T-helper 1 cell treated with Interleukin-12 subunit alpha and Interleukin-12 subunit beta and Interleukin-4 antibody, amounts not matched to agents 30 μg/mL and 1 μg/mL, for 36 hours (primary cell): ENCODE data around the gene PSEN2.

Experiments used
- H3K27ac Mint-ChIP-seq: one replicate; pipeline ENCODE4 v1.8.0; 2021; ENCODE audit warnings: mild to moderate bottlenecking, mixed read lengths
- H3K27me3 Mint-ChIP-seq: one replicate; pipeline ENCODE4 v1.8.0; 2021; ENCODE audit warnings: low read depth, mixed read lengths
- H3K36me3 Mint-ChIP-seq: one replicate; pipeline ENCODE4 v1.8.0; 2021; ENCODE audit warnings: low read depth, mixed read lengths
- H3K4me1 Mint-ChIP-seq: one replicate; pipeline ENCODE4 v1.8.0; 2021; ENCODE audit warnings: low read depth, mixed read lengths
- H3K4me3 Mint-ChIP-seq: one replicate; pipeline ENCODE4 v1.8.0; 2021; ENCODE audit warnings: mild to moderate bottlenecking, moderate library complexity, mixed read lengths
- H3K9me3 Mint-ChIP-seq: one replicate; pipeline ENCODE4 v1.8.0; 2021; ENCODE audit warnings: mixed read lengths

Gene PSEN2

GRCh38 chr1:226873771-226874578 is 3.6 kb downstream of the PSEN2 start:
- H3K4me3 Mint-ChIP-seq: no peak overlapping the region
- peaks cover 19% of the 10 kb centered on the region for H3K4me1 Mint-ChIP-seq
- H3K27ac Mint-ChIP-seq: no peak overlapping the region
- H3K9me3 Mint-ChIP-seq: no peaks in the 10 kb centered on the region
- H3K36me3 Mint-ChIP-seq: peaks cover 6% of the 10 kb centered on the region
- H3K27me3 Mint-ChIP-seq: no peaks in the 10 kb centered on the region

DNA sequence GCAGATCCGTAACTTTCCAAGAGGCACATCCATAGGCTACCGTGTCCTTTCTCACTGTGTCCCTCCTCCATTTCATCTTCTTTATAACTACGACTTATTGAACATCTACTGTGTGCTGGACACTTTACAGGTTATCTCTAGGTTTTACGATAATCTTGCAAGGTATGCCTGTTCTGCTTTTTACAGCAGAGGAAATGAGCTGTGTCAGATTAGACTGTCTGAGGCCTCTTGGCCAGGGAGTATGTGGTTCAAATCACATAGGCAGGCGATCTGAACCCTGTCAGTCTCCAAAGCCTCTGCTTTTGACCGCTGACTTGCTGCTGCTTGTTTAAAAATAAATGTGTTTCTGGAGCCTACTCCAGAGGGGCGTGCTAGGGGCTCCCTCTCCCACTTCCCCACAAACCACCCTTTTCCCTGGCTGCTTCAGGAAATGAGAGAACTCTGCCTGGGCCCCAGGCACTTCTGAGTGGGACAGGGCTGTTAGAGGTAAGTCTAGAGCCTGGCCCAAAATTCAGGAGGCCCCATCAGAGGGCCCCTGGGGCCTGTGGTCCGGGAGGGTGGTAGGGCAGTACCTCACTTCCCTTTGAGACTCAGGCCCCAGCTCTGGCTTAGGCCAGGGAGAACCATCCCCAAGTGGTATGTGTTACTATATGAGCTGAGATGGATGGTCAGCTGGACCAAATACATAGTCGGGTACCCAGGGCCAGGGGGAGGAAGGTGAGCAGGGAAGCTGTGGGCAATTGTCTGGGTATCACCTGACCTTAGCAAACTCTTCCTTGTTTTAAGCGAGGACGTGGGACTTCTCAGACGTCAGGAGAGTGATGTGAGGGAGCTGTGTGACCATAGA is 4.4 kb downstream of the PSEN2 start:
- Mint-ChIP-seq H3K4me3 (no peak overlapping the region), H3K36me3 (peaks cover 8% of the 10 kb centered on the region), H3K9me3 (no peaks in the 10 kb centered on the region), H3K4me1 (peaks cover 19% of the 10 kb centered on the region), H3K27me3 (no peaks in the 10 kb centered on the region), H3K27ac (no peak overlapping the region)

DNA sequence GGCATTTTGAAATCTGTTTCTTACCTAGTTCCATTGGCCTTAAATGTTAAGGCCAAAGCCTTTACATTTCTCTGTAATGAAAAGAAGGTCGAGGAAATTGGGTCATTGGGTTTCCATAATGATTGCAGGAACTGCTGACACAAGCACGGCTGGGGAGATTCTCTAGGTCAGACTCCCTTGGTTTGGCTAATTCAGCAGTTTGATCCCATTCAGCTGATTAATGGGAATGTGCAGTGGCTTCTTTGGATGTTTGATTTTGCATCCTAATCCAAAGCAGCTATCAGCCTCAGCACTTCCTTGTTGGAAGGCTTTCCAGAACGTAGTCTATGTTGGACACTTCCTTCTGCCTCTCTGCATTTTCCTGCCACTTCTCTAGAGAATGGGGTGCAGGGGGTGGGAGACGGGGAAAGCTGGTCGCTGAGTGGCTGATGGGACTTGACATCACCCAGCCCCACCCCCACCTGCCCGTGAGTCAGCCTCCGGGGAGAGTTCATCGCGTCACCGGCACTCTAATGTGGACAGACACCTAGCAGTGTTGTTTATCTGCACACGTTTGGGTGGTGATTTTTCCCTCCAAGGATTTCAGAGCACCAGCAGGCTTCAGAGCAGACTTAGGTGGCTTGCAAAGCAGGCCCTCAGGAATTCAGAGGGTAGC is 5.4 kb downstream of the PSEN2 start:
- H3K36me3 Mint-ChIP-seq: peaks cover 10% of the 10 kb centered on the region

GRCh38 chr1:226877669-226878068 is 7.3 kb downstream of the PSEN2 start:
- peaks cover 15% of the 10 kb centered on the region for H3K4me1 Mint-ChIP-seq

More for the DNA sequence above, 5.4 kb downstream of the PSEN2 start:
- no peak overlapping the region for H3K27ac Mint-ChIP-seq
- no peaks in the 10 kb centered on the region for H3K27me3 Mint-ChIP-seq
- H3K4me3 Mint-ChIP-seq: no peak overlapping the region
- H3K4me1 Mint-ChIP-seq: peaks cover 16% of the 10 kb centered on the region
- H3K9me3 Mint-ChIP-seq: no peaks in the 10 kb centered on the region

GRCh38 chr1:226880372-226881287 is 10.2 kb downstream of the PSEN2 start:
- no peaks in the 10 kb centered on the region for H3K9me3 Mint-ChIP-seq
- H3K36me3 Mint-ChIP-seq: peaks cover 19% of the 10 kb centered on the region
- H3K27me3 Mint-ChIP-seq: no peaks in the 10 kb centered on the region
- H3K27ac Mint-ChIP-seq: peak overlapping the region; percentile 11
- peaks cover 39% of the 10 kb centered on the region for H3K4me1 Mint-ChIP-seq
- H3K4me3 Mint-ChIP-seq: no peak overlapping the region

More at GRCh38 chr1:226877669-226878068, 7.3 kb downstream of the PSEN2 start:
- Mint-ChIP-seq H3K9me3 (no peaks in the 10 kb centered on the region), H3K27ac (no peak overlapping the region), H3K27me3 (no peaks in the 10 kb centered on the region), H3K4me3 (no peak overlapping the region), H3K36me3 (peaks cover 17% of the 10 kb centered on the region)

DNA sequence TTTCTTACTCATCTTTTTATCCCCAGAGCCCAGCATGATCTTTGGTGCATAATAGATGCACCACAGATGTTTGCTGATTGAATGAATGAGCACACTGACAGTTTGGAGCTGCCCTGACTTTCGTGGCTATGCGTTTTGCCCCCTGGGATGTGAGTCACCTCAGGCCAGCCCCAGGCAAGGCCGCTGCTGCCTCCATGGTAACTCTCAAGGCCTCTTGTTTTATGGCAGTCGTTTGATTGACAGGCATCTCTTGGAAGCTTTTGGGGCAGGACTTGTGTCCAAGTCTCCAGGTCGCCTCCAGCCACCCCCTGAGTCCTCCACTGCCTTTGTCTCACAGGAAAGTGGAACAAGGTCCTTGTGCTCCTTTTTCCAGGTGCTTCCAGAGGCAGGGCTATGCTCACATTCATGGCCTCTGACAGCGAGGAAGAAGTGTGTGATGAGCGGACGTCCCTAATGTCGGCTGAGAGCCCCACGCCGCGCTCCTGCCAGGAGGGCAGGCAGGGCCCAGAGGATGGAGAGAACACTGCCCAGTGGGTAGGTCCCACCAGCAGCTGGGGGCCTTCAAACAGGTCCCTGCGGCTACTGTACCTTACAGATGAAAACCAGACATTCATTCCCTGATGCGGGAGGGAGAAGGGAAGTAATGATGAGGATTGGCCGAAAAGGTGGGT is 11.2 kb downstream of the PSEN2 start:
- Mint-ChIP-seq H3K27ac (peak overlapping the region; percentile 90), H3K36me3 (peaks cover 25% of the 10 kb centered on the region), H3K27me3 (no peaks in the 10 kb centered on the region), H3K4me3 (peak overlapping the region; percentile 66), H3K9me3 (no peaks in the 10 kb centered on the region), H3K4me1 (peaks cover 48% of the 10 kb centered on the region)

DNA sequence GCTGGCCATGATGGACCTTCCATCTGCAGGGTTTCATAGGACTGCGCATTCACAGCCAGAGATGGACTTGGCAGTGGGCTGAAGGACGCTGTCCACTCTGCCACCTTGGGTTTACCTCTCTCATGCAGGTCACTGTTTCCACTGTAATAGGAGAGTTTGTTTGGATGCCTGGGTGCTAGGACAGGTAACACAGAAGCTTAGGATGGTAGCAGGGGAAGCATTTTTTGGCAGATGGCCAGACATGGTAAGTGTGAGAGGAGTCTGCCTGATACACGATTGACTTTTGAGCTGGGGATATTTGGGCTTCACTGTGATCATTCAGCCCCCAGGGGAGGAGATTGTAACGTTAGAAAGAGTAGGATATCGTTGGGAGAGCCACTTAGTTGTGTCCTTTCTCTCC is 11.8 kb downstream of the PSEN2 start:
- H3K4me3 Mint-ChIP-seq: peak overlapping the region; percentile 66
- no peaks in the 10 kb centered on the region for H3K27me3 Mint-ChIP-seq
- peaks cover 48% of the 10 kb centered on the region for H3K4me1 Mint-ChIP-seq
- H3K9me3 Mint-ChIP-seq: no peaks in the 10 kb centered on the region
- H3K36me3 Mint-ChIP-seq: peaks cover 21% of the 10 kb centered on the region
- peak overlapping the region; percentile 90 for H3K27ac Mint-ChIP-seq

DNA sequence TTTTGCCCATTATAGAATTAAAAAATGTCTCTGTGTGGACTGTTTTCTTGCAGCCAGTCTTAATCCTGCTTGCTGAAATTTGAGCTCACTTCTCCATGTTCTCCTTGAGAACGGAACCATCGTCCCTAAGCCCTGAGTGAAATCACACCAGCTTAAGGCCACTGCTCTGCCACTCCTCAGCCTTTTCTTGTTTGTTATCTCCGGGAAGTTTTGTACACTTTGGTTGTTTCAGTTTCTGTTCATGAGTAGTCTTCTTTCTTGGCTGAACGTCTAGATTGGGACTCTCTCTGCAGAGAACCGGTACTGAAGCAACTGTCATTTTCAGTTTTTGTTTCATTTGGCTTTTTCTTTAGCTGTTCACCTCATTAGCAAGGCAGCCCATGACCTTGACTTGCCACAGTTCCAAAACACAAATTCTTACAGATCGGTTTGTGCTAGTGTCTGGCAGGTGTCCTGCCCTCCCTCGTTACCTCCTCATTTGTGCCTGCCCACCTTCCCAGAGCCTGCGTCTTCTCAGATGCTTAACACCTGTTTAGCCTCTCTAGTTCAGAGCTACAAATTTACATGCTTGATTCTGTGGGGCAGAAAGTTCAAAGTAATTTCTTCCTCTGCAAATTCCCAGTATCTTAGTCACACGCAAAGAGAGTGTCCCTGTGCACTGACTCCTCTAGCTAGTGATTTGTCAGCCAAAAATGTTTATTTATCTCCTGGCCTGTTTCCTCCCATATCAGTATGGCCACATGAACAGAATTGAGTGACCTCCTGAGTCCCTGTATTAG is 12.4 kb downstream of the PSEN2 start:
- H3K4me1 Mint-ChIP-seq: peaks cover 48% of the 10 kb centered on the region
- no peaks in the 10 kb centered on the region for H3K27me3 Mint-ChIP-seq
- no peaks in the 10 kb centered on the region for H3K9me3 Mint-ChIP-seq
- H3K36me3 Mint-ChIP-seq: peaks cover 21% of the 10 kb centered on the region
- peak overlapping the region; percentile 66 for H3K4me3 Mint-ChIP-seq
- peak overlapping the region; percentile 90 for H3K27ac Mint-ChIP-seq

DNA sequence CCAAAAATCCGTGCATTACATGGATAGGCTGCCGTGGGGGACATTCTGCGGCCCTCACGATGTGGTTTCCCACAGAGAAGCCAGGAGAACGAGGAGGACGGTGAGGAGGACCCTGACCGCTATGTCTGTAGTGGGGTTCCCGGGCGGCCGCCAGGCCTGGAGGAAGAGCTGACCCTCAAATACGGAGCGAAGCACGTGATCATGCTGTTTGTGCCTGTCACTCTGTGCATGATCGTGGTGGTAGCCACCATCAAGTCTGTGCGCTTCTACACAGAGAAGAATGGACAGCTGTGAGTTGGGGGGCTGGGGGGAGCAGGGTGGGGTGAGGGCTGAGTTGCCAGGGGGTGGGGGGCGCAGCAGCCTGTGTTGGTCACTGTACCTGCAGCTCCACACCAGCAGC is 13.2 kb downstream of the PSEN2 start:
- H3K4me3 Mint-ChIP-seq: peak overlapping the region; percentile 66
- H3K9me3 Mint-ChIP-seq: no peaks in the 10 kb centered on the region
- H3K36me3 Mint-ChIP-seq: peaks cover 21% of the 10 kb centered on the region
- no peaks in the 10 kb centered on the region for H3K27me3 Mint-ChIP-seq
- peaks cover 48% of the 10 kb centered on the region for H3K4me1 Mint-ChIP-seq
- peak overlapping the region; percentile 90 for H3K27ac Mint-ChIP-seq

GRCh38 chr1:226884116-226884625 is 13.8 kb downstream of the PSEN2 start:
- no peaks in the 10 kb centered on the region for H3K9me3 Mint-ChIP-seq
- H3K36me3 Mint-ChIP-seq: peaks cover 21% of the 10 kb centered on the region
- H3K4me3 Mint-ChIP-seq: peak overlapping the region; percentile 51
- H3K4me1 Mint-ChIP-seq: peaks cover 48% of the 10 kb centered on the region
- no peaks in the 10 kb centered on the region for H3K27me3 Mint-ChIP-seq
- H3K27ac Mint-ChIP-seq: peak overlapping the region; percentile 86

GRCh38 chr1:226884966-226885820 is 14.8 kb downstream of the PSEN2 start:
- H3K4me1 Mint-ChIP-seq: peaks cover 48% of the 10 kb centered on the region
- H3K4me3 Mint-ChIP-seq: peak overlapping the region; percentile 51
- peak overlapping the region; percentile 86 for H3K27ac Mint-ChIP-seq
- H3K36me3 Mint-ChIP-seq: peaks cover 19% of the 10 kb centered on the region
- no peaks in the 10 kb centered on the region for H3K27me3 Mint-ChIP-seq
- no peaks in the 10 kb centered on the region for H3K9me3 Mint-ChIP-seq
